ENCODE data around the gene ESYT2.
"Not testable (repeated sequence)": the region's sequence is repeated elsewhere in the genome, so short reads cannot be mapped to it uniquely, and the experiment has no call there.

Gene ESYT2

DNA sequence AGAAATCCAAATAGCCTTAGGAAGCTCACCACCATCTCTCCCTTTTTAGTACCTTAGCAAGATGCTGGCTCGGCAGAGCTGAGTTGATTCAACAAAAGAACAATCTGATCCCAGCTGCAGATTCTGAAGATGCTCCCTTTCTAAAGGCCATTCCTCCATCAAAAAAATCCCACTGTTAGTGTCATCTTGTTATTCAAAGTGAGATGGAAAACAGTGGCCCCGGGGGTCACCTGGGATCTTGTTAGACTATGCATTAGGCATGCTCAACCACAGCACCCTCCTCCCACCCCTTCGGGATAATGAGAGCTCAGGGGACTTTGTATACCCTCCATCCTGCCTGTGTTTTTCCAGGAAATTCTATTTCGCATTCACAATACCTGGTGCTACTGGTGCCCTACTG is 127.1 kb downstream of the ESYT2 start:
- no peak for DNase-seq (ENCODE audit: low read depth in 2 of 2)

DNA sequence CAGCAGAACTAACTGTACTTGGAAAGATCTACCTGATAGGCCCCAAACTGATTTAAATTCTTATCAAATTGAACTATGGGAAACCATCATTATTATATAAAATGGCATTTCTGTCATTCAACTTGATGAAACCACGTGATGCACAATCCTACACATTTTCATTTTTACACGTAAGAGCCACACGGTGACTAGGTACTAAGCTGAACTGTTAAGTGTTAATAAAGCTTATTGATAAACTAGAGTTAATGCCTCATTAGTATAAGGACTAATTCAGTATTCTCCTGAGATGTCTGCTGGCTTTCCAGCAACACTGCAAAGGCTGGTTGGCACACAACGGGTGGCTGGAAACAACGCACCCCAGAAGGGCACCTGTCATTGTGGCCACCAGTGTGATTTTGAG is 129.3 kb downstream of the ESYT2 start:
- DNase-seq (ENCODE audit: low read depth in 2 of 2) = no peak

DNA sequence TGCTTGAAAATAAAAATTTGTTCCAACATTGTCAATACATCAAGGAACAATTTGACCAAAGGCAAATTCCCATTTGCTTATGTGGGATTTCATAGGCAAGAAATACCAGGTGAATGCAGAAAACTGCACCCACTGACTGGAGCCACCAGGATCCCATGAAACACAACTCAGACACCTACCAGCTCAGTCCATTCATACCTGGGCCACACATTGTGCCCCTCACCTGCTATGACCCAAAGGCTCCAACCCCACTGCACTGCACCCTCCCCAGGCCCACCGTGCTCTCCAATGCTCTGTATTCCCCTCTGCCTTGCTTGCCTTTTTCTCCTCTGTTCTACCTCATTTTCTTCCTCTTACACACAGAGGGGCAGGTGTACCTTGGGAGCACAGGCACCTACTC is 130.0 kb downstream of the ESYT2 start:
- no peak for DNase-seq (ENCODE audit: low read depth in 2 of 2)

DNA sequence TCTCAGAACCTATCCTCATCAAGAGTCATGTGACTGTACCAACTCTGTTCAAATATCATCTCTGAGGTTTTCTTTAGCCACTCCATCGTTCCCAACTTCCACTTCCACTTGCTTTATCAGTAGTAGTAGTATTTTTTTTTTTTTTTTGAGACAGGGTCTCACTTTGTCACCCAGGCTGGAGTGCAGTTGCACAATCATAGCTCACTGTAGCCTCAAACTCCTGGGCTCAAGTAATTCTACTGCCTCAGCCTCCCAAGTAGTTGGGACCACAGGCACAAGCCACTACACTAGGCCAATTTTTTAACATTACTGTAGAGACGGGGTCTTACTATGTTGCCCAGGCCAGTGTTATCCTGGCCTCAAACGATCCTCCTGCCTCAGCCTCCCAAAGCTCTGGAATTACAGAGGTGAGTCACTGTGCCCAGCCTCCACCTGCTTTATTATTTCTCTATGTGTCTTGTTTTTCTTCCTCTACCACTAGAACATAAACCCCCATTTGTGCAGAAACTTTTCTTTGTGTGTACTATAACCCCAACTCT is 130.6 kb downstream of the ESYT2 start:
- no peak for DNase-seq (ENCODE audit: low read depth in 2 of 2)

DNA sequence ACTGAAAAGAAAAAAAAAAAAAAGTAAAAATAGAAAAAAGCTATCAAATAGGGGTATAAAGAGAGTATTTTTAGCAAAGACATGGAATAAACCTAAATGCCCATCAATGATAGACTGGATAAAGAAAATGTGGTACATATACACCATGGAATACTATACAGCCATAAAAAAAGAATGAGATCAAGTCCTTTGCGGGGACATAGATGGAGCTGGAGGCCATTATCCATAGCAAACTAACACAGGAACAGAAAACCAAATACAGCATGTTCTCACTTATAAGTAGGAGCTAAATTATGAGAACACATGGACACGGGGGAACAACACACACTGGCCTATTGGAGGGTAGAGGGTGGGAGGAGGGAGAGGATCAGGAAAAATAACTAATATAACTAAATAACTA is 131.7 kb downstream of the ESYT2 start:
- DNase-seq (ENCODE audit: low read depth in 2 of 2) = not testable (repeated sequence)

DNA sequence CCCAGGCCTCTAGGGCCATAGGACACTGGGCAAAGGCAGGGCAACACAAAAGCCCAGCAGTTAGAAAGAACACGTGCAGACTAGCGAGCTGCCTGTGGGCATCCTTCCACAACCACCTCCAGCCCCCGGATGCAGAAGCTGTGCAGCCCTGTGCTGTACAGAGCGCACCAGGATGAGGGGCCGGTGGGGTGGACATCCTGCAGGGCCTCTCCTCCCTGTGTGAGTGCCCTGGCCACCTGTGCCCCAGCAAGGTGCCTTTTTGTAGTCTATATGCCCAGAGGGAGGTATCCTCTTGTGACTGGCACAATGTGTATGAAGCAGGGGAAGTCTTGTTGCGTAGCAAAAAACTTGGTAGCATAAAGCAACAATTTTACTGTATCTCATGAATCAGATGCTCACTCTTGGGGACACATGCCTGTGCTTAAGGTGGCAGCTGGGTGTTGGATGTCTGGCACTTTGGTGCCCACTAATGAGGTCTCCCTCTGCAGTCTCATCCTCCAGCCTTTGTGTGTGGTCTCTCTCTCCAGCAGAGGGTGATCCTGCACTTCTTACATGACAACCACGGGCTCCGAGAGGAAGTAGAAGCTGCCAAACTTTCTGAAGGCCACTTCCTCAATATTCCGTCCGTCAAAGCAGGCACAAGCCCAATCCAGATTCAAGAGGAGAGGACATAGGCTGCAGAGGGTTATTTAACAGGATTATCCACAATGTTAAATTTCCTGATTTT is 133.4 kb downstream of the ESYT2 start:
- DNase-seq (ENCODE audit: low read depth in 2 of 2) = peak in 1 of 2 donors; percentile 32

DNA sequence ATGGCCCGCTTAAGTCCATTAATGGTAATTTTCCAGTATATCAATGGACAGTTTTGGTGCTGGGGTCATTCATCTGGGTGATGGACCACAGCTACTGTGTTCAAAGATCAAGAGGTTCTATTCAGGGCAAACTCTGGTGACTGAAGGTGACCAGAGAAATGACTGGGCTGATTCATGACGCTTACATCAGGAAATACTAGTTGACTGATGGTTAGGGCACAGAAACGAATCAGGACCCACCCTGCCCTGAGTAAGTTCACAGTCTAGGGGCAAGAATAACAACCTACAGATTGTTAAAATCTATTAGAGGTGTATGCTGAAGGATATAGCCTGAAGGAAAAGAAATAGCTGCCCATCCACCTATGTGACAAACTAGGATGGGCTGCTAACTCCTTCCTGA is 134.3 kb downstream of the ESYT2 start:
- no peak for DNase-seq (ENCODE audit: low read depth in 2 of 2)

DNA sequence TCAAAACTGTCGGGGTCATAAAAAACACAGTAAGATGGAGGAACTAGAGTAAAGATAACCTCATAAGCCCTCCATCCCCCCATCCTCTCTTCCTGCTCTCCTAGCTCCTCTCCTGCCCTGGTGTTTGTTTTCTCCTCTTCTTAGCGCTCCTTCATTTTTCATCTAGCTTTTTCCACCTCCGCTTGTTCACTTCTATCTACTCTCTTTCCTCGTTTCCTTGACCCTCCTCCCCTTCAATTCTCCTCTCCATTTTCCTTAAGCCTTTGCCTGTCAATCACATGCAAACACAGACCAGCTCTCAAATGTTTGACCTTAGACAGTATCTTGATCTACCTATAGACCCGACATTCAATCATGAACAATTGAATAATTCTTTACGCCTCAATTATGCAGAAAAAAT is 134.7 kb downstream of the ESYT2 start:
- DNase-seq (ENCODE audit: low read depth in 2 of 2) = no peak

DNA sequence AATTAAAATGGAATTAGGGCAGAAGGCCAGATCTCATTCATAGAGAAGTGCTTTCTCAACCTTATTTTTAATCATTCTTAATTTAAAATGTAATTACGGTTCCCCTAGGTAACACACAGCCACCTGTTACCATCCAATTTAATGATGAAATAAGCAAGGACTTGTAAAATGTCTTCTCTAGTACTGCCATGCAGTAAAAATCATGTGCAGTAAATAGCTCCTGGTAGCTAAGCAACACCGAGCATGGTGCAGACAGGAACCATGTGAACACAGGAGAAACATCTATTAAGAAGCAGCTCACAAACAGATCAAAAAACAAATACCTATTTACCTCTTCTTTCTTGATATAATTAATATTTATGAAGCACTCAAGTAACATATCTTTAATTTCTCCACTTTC is 139.8 kb downstream of the ESYT2 start:
- no peak for DNase-seq (ENCODE audit: low read depth in 2 of 2)

DNA sequence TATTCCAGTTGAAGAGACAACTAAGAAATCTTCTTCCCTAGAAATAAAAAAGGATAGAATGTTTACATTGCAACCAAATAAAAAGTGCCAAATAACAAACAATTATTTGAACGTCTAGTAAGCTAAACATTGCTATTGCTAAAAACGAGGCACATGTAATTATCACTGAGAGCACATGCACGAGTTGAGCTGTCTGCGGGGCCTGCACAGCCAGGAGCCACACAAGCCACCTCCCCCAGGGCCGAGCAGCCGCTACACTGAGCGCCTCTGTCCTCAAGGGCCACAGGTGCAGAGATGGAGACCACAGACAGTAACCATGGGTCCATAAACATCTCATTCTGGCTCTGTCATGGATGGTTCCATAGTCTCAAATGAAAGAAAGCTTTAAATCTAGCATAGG is 141.9 kb downstream of the ESYT2 start:
- no peak for DNase-seq (ENCODE audit: low read depth in 2 of 2)

DNA sequence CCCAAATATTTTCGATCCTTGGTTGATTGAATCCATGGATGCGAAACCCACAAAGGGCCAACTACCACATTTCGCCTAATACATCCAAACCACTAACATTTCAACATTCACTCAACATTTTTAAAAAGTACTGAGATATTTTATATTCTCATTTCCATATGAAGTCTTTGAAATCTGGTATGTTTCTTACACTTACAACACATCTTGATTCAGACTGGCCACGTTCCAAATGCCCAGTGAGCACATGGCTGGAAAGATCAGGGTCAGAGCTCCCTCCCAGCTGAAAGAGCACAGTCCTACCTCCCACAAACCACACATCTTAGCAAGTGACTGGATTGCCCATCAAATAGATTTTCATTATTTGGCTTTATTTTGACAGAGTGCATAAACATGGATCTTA is 143.6 kb downstream of the ESYT2 start:
- DNase-seq (ENCODE audit: low read depth in 2 of 2) = no peak

DNA sequence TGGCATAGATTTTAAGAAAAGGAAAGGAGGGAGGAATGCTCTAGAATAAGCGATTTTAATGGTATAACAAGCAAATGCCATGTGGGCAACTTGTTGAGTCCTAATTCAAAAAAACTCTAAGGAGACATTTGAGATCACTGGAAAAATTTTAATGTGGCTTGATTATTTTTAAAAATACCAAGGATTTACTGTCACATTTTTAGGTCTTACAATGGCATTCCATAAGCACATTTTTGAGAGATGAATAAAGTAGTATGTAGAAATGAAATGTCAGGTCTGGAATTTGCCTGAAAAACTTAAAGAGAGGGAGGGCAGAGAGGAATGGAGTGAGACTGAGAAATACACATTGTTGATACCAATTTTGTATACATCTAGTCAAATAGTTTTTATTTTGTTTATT is 145.0 kb downstream of the ESYT2 start:
- no peak for DNase-seq (ENCODE audit: low read depth in 2 of 2)

DNA sequence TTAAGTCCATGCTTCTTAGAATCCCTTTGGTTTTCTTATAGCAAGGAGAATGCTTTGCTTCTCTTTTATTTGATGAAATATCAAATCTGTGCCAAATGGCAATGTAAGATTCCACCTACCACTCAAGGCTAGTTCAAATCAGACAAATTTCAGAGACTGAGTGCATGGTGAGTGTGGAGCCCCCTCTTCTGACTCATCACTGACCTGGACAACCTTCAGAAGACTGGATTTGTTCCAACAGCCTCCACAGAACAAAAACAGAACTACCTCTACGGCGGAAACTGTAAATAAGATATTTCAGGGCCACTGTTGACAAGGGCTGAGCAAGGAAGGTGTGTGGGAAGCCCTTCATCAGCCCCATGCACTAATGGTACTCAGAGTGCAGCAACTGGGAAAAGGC is 145.8 kb downstream of the ESYT2 start:
- DNase-seq (ENCODE audit: low read depth in 2 of 2) = no peak

DNA sequence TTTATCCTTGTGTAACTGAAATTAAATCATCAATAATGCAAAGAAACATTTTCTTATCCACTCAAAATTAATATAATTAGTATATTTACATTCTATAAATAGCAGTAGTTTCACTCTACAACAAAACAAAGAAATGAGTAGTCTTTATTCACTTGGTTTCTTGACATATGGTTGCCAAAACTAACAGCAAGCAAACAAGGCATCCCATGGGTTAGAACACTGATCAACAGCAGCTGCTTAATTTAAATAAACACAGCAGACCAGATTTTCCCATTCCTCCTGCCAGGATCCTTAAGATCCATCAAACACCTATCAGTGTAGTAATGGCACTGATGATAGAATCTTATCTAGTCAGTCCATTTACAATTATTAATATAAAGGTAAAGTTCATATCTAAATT is 146.9 kb downstream of the ESYT2 start:
- DNase-seq (ENCODE audit: low read depth in 2 of 2) = no peak

Data from stimulated activated CD4-positive, alpha-beta T cell treated with anti-CD3 and anti-CD28 coated beads, Interleukin-1b, Interleukin-23, amount 100 ng/mL, for 1 hour (primary cell).